Colonic mucosa (tissue), 4 donors: ENCODE data around the gene GCNT2. TPM values are rescaled to one million over a fixed set of nuclear protein-coding genes. Genes with fewer than 3 reads are reported as not detected.

ENCODE experiments used
- DNase-seq: peaks from one replicate; pipeline ENCODE4 v3.0.0-alpha.2; 2020
- H3K27ac ChIP-seq: fragments of 200-600 bp; one replicate; pipeline ENCODE4 v1.8.0; 2021
- H3K27me3 ChIP-seq: fragments of 200-600 bp; one replicate; pipeline ENCODE4 v1.8.0; 2021
- H3K36me3 ChIP-seq: fragments of 200-600 bp; one replicate; pipeline ENCODE4 v1.8.0; 2021
- H3K4me1 ChIP-seq: fragments of 200-600 bp; one replicate; pipeline ENCODE4 v1.8.0; 2021; ENCODE audit warnings: mild to moderate bottlenecking
- H3K4me3 ChIP-seq: fragments of 200-600 bp; one replicate; pipeline ENCODE4 v1.8.0; 2021
- H3K9ac ChIP-seq, 2 donors: one replicate each; pipeline ENCODE4 v1.7.0; 2013; ENCODE audit warnings: control low read depth in 2 of 2, low read depth in 2 of 2, low read length in 2 of 2
- H3K9me3 ChIP-seq: fragments of 200-600 bp; one replicate; pipeline ENCODE4 v1.8.0; 2021
- CTCF ChIP-seq: fragments of 200-600 bp; IDR thresholded peaks from one replicate; pipeline ENCODE4 v1.8.0; 2022; ENCODE audit warnings: antibody characterized with exemption, mild to moderate bottlenecking
- intact Hi-C: fragments of 100-400 bp; cut with DNase I; formaldehyde crosslinking; loops from one replicate; pipeline ENCODE4 v1.14.1; 2022
- total RNA-seq, 2 donors: library from RNA; stranded (reverse); fragmentation: NEBNext Ultra II Directional in 1 of 2; extraction: Animal tissue kit (Norgen Biotek cat#: 25700) in 1 of 2; gene quantifications; one replicate each; pipeline ENCODE4 v1.2.1, GENCODE V29; 2021
- donor health status: healthy.
- donor health status: DM: no; HTN: no; CAD: no.
- donor health status: DM: no; HTN: no; CAD: no.

GCNT2 gene
- total RNA-seq, 2 donors from 2014 or later: 9.8 to 9.9 TPM

GRCh38 chr6:10582774-10583508 lies 61.8 kb downstream of the GCNT2 start:
- no peak for DNase-seq
- Histone ChIP-seq H3K9ac (no peak overlapping the region), H3K27me3 (no peaks in the 10 kb centered on the region), H3K9me3 (no peaks in the 10 kb centered on the region), H3K4me1 (no peaks in the 10 kb centered on the region), H3K36me3 (no peaks in the 10 kb centered on the region), H3K27ac (no peak overlapping the region), H3K4me3 (no peak overlapping the region)
- intact Hi-C loops: no loop called here
- TF ChIP-seq CTCF: no peak

- no peak for DNase-seq
- no peaks in the 10 kb centered on the region for H3K36me3 ChIP-seq
- no peaks in the 10 kb centered on the region for H3K9me3 ChIP-seq
- no peak for TF ChIP-seq CTCF
- H3K4me3 ChIP-seq: no peak overlapping the region
- H3K4me1 ChIP-seq: no peaks in the 10 kb centered on the region
- H3K9ac ChIP-seq: no peak overlapping the region
- intact Hi-C loops: no loop called here
- no peaks in the 10 kb centered on the region for H3K27me3 ChIP-seq
- no peak overlapping the region for H3K27ac ChIP-seq
Measured at GRCh38 chr6:10583509-10583901, 62.4 kb downstream of the GCNT2 start.

- TF ChIP-seq CTCF: no peak
- Histone ChIP-seq H3K4me3 (no peak overlapping the region), H3K36me3 (no peaks in the 10 kb centered on the region), H3K27me3 (no peaks in the 10 kb centered on the region), H3K9ac (no peak overlapping the region), H3K9me3 (no peaks in the 10 kb centered on the region), H3K27ac (no peak overlapping the region), H3K4me1 (no peaks in the 10 kb centered on the region)
- intact Hi-C loops: no loop called here
- no peak for DNase-seq
Measured at GRCh38 chr6:10584607-10585006, 63.5 kb downstream of the GCNT2 start.

GRCh38 chr6:10585209-10585845 lies 64.2 kb downstream of the GCNT2 start:
- no peak for TF ChIP-seq CTCF
- intact Hi-C loops: no loop called here
- Histone ChIP-seq H3K36me3 (no peaks in the 10 kb centered on the region), H3K27ac (no peak overlapping the region), H3K9me3 (no peaks in the 10 kb centered on the region), H3K4me1 (no peaks in the 10 kb centered on the region), H3K9ac (no peak overlapping the region), H3K4me3 (no peak overlapping the region), H3K27me3 (no peaks in the 10 kb centered on the region)
- no peak for DNase-seq

- Histone ChIP-seq H3K27ac (no peak overlapping the region), H3K36me3 (no peaks in the 10 kb centered on the region), H3K27me3 (no peaks in the 10 kb centered on the region), H3K4me1 (no peaks in the 10 kb centered on the region), H3K9me3 (no peaks in the 10 kb centered on the region), H3K4me3 (no peak overlapping the region), H3K9ac (no peak overlapping the region)
- TF ChIP-seq CTCF: no peak
- DNase-seq: no peak
- intact Hi-C loops: no loop called here
Measured at GRCh38 chr6:10586302-10586701, 65.2 kb downstream of the GCNT2 start.
